Astrocyte of the cerebellum (primary cell): ENCODE results near the gene VTI1A.
"Not testable (repeated sequence)": the region's sequence is repeated elsewhere in the genome, so short reads cannot be mapped to it uniquely, and the experiment has no call there.

Experiments
- DNase-seq: peaks from one replicate; pipeline ENCODE4 v3.0.0-alpha.2; 2011; ENCODE audit warnings: low read depth
- H3K4me3 ChIP-seq: 2 replicates; pipeline ENCODE4 v1.5.1; 2011; ENCODE audit warnings: mild to moderate bottlenecking, low read depth, low read length, moderate library complexity
- in situ Hi-C: cut with HindIII; loops from 2 replicates; pipeline ENCODE4 v1.10.0; 2017; ENCODE audit warnings: low sequenced_read_pairs
- TF ChIP-seq, protein P1 (sequence below): IDR thresholded peaks from 2 replicates; pipeline ENCODE4 v1.5.1; 2012; ENCODE audit warnings: low read length, low read depth, moderate library complexity, mild to moderate bottlenecking; ENCODE audit errors: missing control alignments

VTI1A gene

DNA sequence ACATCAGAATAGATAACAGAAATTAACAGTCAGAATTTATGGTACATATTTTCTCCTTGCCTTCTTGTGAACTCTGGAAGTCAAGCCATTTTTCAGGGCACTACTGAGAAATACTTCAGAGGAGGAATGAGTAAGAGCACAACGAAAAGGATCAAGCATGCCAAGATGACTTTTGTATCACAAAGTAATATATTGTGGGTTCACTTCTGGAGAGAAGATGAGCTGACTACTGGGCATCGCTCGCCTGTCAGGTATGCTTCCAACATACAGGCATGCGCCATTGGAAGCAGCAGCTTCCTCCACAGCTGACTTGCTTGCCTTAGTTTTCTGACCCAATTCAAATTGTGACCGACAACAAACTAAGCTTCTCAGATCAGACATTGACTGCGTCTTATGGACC lies 137.3 kb downstream of the VTI1A start:
- in situ Hi-C loops = no loop called here
- H3K4me3 ChIP-seq = no peak overlapping the region
- DNase-seq = no peak
- TF ChIP-seq, protein P1, sequence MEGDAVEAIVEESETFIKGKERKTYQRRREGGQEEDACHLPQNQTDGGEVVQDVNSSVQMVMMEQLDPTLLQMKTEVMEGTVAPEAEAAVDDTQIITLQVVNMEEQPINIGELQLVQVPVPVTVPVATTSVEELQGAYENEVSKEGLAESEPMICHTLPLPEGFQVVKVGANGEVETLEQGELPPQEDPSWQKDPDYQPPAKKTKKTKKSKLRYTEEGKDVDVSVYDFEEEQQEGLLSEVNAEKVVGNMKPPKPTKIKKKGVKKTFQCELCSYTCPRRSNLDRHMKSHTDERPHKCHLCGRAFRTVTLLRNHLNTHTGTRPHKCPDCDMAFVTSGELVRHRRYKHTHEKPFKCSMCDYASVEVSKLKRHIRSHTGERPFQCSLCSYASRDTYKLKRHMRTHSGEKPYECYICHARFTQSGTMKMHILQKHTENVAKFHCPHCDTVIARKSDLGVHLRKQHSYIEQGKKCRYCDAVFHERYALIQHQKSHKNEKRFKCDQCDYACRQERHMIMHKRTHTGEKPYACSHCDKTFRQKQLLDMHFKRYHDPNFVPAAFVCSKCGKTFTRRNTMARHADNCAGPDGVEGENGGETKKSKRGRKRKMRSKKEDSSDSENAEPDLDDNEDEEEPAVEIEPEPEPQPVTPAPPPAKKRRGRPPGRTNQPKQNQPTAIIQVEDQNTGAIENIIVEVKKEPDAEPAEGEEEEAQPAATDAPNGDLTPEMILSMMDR = no peak

- H3K4me3 ChIP-seq = no peak overlapping the region
- TF ChIP-seq, protein P1 = no peak
- in situ Hi-C loops = no loop called here
- DNase-seq = no peak
Measured at GRCh38 chr10:112585126-112585525, 138.1 kb downstream of the VTI1A start.

DNA sequence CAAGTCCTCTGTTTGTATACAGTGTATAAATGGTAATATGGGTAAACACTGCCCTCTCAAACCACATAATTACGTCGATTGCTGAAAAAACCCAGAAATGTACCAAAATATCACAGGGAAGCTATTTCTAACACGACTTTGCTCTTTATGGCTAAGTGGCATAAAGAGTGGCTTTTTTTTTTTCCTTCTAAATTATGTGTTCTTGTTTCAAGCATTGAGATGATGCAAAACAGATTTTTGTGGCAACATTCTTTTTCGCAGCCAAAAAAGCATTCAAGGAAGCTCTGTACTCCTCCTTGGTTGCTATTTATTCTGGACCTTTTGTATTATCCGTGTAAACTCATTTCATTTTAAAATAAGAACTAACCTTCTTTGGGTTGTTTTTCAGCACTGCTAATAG lies 138.9 kb downstream of the VTI1A start:
- H3K4me3 ChIP-seq = no peak overlapping the region
- TF ChIP-seq, protein P1 = no peak
- in situ Hi-C loops = no loop called here
- no peak for DNase-seq

GRCh38 chr10:112587729-112588128 lies 140.7 kb downstream of the VTI1A start:
- no peak overlapping the region for H3K4me3 ChIP-seq
- DNase-seq = no peak
- in situ Hi-C loops = no loop called here
- TF ChIP-seq, protein P1 = no peak

- H3K4me3 ChIP-seq = no peak overlapping the region
- TF ChIP-seq, protein P1 = no peak
- in situ Hi-C loops = no loop called here
- DNase-seq = no peak
Measured at GRCh38 chr10:112588225-112588990, 141.4 kb downstream of the VTI1A start.

DNA sequence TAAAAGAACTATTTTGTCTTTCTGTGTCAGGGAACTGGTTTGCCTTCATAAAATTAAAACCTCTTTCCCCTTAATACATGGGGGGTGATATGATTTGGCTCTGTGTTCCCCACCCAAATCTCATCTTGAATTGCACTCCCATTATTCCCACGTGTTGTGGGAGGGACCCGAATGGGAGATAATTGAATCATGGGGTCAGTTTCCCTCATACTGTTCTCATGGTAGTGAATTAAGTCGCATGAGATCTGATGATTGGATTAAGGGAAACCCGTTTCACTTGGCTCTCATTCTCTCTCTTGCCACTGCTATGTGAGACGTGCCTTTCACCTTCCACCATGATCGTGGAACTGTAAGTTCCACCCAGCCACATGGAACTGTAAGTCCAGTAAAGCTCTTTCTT lies 142.1 kb downstream of the VTI1A start:
- in situ Hi-C loops = no loop called here
- DNase-seq = no peak
- TF ChIP-seq, protein P1 = no peak
- no peak overlapping the region for H3K4me3 ChIP-seq

DNA sequence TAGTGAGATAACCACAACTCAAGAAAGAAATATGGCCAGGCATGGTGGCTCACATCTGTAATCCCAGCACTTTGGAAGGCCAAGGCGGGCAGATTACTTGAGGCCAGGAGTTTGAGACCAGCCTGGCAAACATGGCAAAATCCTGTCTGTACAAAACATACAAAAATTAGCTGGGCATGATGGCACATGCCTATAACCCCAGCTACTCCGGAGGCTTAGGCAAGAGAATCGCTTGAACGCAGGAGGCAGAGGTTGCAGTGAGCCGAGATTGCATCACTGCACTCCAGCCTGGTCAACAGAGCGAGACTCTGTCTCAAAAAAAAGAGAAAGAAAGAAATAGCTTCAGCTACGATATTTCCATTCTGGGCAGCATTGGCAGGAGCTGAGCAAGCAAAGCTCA lies 143.8 kb downstream of the VTI1A start:
- H3K4me3 ChIP-seq, in situ Hi-C loops, DNase-seq: not testable (repeated sequence)
